Thyroid gland (tissue), 4 donors: ENCODE data around the gene SMARCC1. TPM values are rescaled to one million over a fixed set of nuclear protein-coding genes. Genes with fewer than 3 reads are reported as not detected.

ENCODE experiments used
- DNase-seq, 2 donors: peaks; one replicate each; pipeline ENCODE4 v3.0.0-alpha.2; 2019
- H3K27ac ChIP-seq, 3 donors: fragments of 200-600 bp; sonication (generic); 1 replicate in 2 of 3; 2 replicates in 1 of 3; pipeline ENCODE4 v1.5.1; 2016 to 2019; ENCODE audit warnings: mild to moderate bottlenecking in 1 of 3, moderate library complexity in 1 of 3
- H3K27me3 ChIP-seq: fragments of 200-600 bp; sonication (generic); one replicate; pipeline ENCODE4 v1.5.1; 2019
- H3K36me3 ChIP-seq, 2 donors: fragments of 200-600 bp; sonication (generic); one replicate each; pipeline ENCODE4 v1.5.1; 2016 to 2019
- H3K4me1 ChIP-seq, 2 donors: fragments of 200-600 bp; sonication (generic); one replicate each; pipeline ENCODE4 v1.5.1; 2017 to 2019
- H3K4me3 ChIP-seq, 3 donors: fragments of 200-600 bp; sonication (generic); replicated peaks in 1 of 3; 1 replicate in 2 of 3; 2 replicates in 1 of 3; pipeline ENCODE4 v1.5.1; 2016; ENCODE audit warnings: mild to moderate bottlenecking in 1 of 3
- H3K9me3 ChIP-seq: fragments of 200-600 bp; sonication (generic); one replicate; pipeline ENCODE4 v1.5.1; 2017
- CTCF ChIP-seq, 6 experiments: fragments of 200-600 bp in 3 of 6; fragments of 450-650 bp in 3 of 6; sonication (generic) in 3 of 6; IDR thresholded peaks; one replicate each; pipeline ENCODE4 v1.5.1; 2016 to 2019; ENCODE audit warnings: antibody characterized with exemption in 6 of 6, mild to moderate bottlenecking in 2 of 6, inconsistent platforms in 1 of 6, moderate library complexity in 1 of 6
- POLR2A ChIP-seq, 2 donors: fragments of 450-650 bp; IDR thresholded peaks; one replicate each; pipeline ENCODE4 v1.6.1; 2017; ENCODE audit warnings: antibody characterized with exemption in 2 of 2, mild to moderate bottlenecking in 2 of 2, moderate library complexity in 1 of 2
- WGBS, 2 donors: methylation state at CpG; one replicate each; pipeline ENCODE4 v1.1.5; 2017; 5-methylcytosine and 5-hydroxymethylcytosine counted together
- intact Hi-C: fragments of 100-400 bp; cut with DNase I; formaldehyde crosslinking; loops from one replicate; pipeline ENCODE4 v1.15.1; 2023
- total RNA-seq, 4 donors: library from RNA; depleted of rRNA; stranded (reverse); fragments of >200 nt; gene quantifications; one replicate each; pipeline ENCODE4 v1.2.3, GENCODE V29; 2016

SMARCC1 gene
- total RNA-seq, 4 donors from 2014 or later, result 38.0 to 49.2 (median 45.4) TPM

GRCh38 chr3:47652142-47652541, 129.6 kb downstream of the SMARCC1 start:
- H3K36me3 ChIP-seq, result no peaks in the 10 kb centered on the region
- H3K4me3 ChIP-seq, result no peak overlapping the region
- no peak overlapping the region for H3K27ac ChIP-seq
- WGBS, 2 donors, result 94 to 99% methylated on average over 3 of the region's 3 CpGs
- DNase-seq, result no peak
- TF ChIP-seq POLR2A (IDR thresholded peaks at IDR 0.05), result no peak
- TF ChIP-seq CTCF (IDR thresholded peaks at IDR 0.05), result no peak
- H3K27me3 ChIP-seq, result no peaks in the 10 kb centered on the region
- H3K9me3 ChIP-seq, result no peaks in the 10 kb centered on the region
- peaks cover 0 to 12% of the 10 kb centered on the region in 2 donors for H3K4me1 ChIP-seq
- intact Hi-C loops, result no loop called here

GRCh38 chr3:47650294-47650693, 131.4 kb downstream of the SMARCC1 start:
- WGBS, 2 donors, result 91 to 95% methylated on average over 1 of the region's 1 CpG
- no peak for TF ChIP-seq CTCF (IDR thresholded peaks at IDR 0.05)
- no peak for TF ChIP-seq POLR2A (IDR thresholded peaks at IDR 0.05)
- H3K4me1 ChIP-seq, result peaks cover 0 to 16% of the 10 kb centered on the region in 2 donors
- DNase-seq, result no peak
- H3K27me3 ChIP-seq, result no peaks in the 10 kb centered on the region
- no peaks in the 10 kb centered on the region for H3K9me3 ChIP-seq
- H3K27ac ChIP-seq, result no peak overlapping the region
- no peak overlapping the region for H3K4me3 ChIP-seq
- intact Hi-C loops, result no loop called here
- H3K36me3 ChIP-seq, result no peaks in the 10 kb centered on the region

GRCh38 chr3:47647550-47647949, 134.1 kb downstream of the SMARCC1 start:
- 94 to 97% methylated on average over 2 of the region's 2 CpGs for WGBS, 2 donors
- no peak overlapping the region for H3K27ac ChIP-seq
- TF ChIP-seq POLR2A (IDR thresholded peaks at IDR 0.05), result no peak
- TF ChIP-seq CTCF (IDR thresholded peaks at IDR 0.05), result no peak

GRCh38 chr3:47646362-47646761, 135.3 kb downstream of the SMARCC1 start:
- H3K27ac ChIP-seq, result no peak overlapping the region
- no peak for DNase-seq
- no peaks in the 10 kb centered on the region for H3K27me3 ChIP-seq
- intact Hi-C loops, result no loop called here
- H3K4me3 ChIP-seq, result no peak overlapping the region
- no peaks in the 10 kb centered on the region for H3K36me3 ChIP-seq
- no peak for TF ChIP-seq CTCF (IDR thresholded peaks at IDR 0.05)
- TF ChIP-seq POLR2A (IDR thresholded peaks at IDR 0.05), result no peak
- peaks cover 0 to 9% of the 10 kb centered on the region in 2 donors for H3K4me1 ChIP-seq
- WGBS, 2 donors, result 62% methylated on average over 4 of the region's 4 CpGs
- no peaks in the 10 kb centered on the region for H3K9me3 ChIP-seq

More at GRCh38 chr3:47647550-47647949, 134.1 kb downstream of the SMARCC1 start:
- intact Hi-C loops, result no loop called here
- Histone ChIP-seq H3K27me3 (no peaks in the 10 kb centered on the region), H3K4me3 (no peak overlapping the region), H3K36me3 (no peaks in the 10 kb centered on the region), H3K9me3 (no peaks in the 10 kb centered on the region), H3K4me1 (peaks cover 0 to 7% of the 10 kb centered on the region in 2 donors)
- DNase-seq, result no peak

GRCh38 chr3:47645551-47645950, 136.1 kb downstream of the SMARCC1 start:
- DNase-seq, result no peak
- intact Hi-C loops, result no loop called here

More at GRCh38 chr3:47645551-47645950, 136.1 kb downstream of the SMARCC1 start:
- H3K36me3 ChIP-seq, result no peaks in the 10 kb centered on the region
- no peak overlapping the region for H3K4me3 ChIP-seq
- WGBS, 2 donors, result 95 to 98% methylated on average over 2 of the region's 2 CpGs
- no peaks in the 10 kb centered on the region for H3K27me3 ChIP-seq
- peaks cover 0 to 9% of the 10 kb centered on the region in 2 donors for H3K4me1 ChIP-seq
- TF ChIP-seq POLR2A (IDR thresholded peaks at IDR 0.05), result no peak
- no peak for TF ChIP-seq CTCF (IDR thresholded peaks at IDR 0.05)
- H3K9me3 ChIP-seq, result no peaks in the 10 kb centered on the region
- no peak overlapping the region for H3K27ac ChIP-seq
